HG02798 (cell line): Measurements from ENCODE around the gene SERPINI1.

Source experiments
- ATAC-seq: cut with Tn5 transposase; IDR thresholded peaks from one replicate; pipeline ENCODE4 v1.9.1; 2021; ENCODE audit warnings: mild to moderate bottlenecking; ENCODE audit not compliant: unreplicated experiment, poor library complexity

Gene SERPINI1

GRCh38 chr3:167872941-167873340 lies 137.4 kb downstream of the SERPINI1 start:
- ATAC-seq, result no peak

- no peak for ATAC-seq
These were observed 139.3 kb downstream of the SERPINI1 start for GRCh38 chr3:167874671-167875372.
